GM23338 (cell line): Measurements from ENCODE around the gene ILKAP. TPM values are rescaled to one million over a fixed set of nuclear protein-coding genes. Genes with fewer than 3 reads are reported as not detected.

Source experiments
- ATAC-seq: fragments of 200-7000 bp; cut with Tn5 transposase; 3 replicates; pipeline ENCODE4 v1.9.1; 2020
- DNase-seq: peaks from one replicate; pipeline ENCODE4 v3.0.0-alpha.2; 2015; ENCODE audit warnings: low spot score
- H2AFZ ChIP-seq: fragments of 200-600 bp; sonication (generic); 2 replicates; pipeline ENCODE4 v1.8.0; 2016; ENCODE audit warnings: antibody characterized with exemption, mild to moderate bottlenecking, moderate library complexity
- H3F3A ChIP-seq: fragments of 200-600 bp; sonication (generic); replicated peaks from 2 replicates; pipeline ENCODE4 v1.8.0; 2017; ENCODE audit warnings: antibody characterized with exemption, mixed run types, low read depth
- H3K27ac ChIP-seq: fragments of 200-600 bp; sonication (generic); 2 replicates; pipeline ENCODE4 v1.6.1; 2016; ENCODE audit warnings: low read depth
- H3K27me3 ChIP-seq: fragments of 200-600 bp; sonication (generic); 2 replicates; pipeline ENCODE4 v1.8.0; 2016; ENCODE audit warnings: mild to moderate bottlenecking, mixed run types, moderate library complexity; ENCODE audit not compliant: insufficient read depth
- H3K36me3 ChIP-seq: fragments of 200-600 bp; sonication (generic); 2 replicates; pipeline ENCODE4 v1.8.0; 2016; ENCODE audit warnings: mild to moderate bottlenecking; ENCODE audit not compliant: insufficient read depth
- H3K4me1 ChIP-seq: fragments of 200-600 bp; sonication (generic); 2 replicates; pipeline ENCODE4 v1.8.0; 2016; ENCODE audit warnings: mild to moderate bottlenecking, moderate library complexity; ENCODE audit not compliant: insufficient read depth
- H3K4me2 ChIP-seq: fragments of 200-600 bp; sonication (generic); 2 replicates; pipeline ENCODE4 v1.7.1; 2017; ENCODE audit warnings: mixed run types
- H3K4me3 ChIP-seq: fragments of 200-600 bp; sonication (generic); 2 replicates; pipeline ENCODE4 v1.6.1; 2016; ENCODE audit warnings: mixed run types
- H3K79me2 ChIP-seq: fragments of 200-600 bp; sonication (generic); replicated peaks from 2 replicates; pipeline ENCODE4 v1.8.0; 2017; ENCODE audit warnings: mild to moderate bottlenecking; ENCODE audit not compliant: insufficient read depth
- H3K9me2 ChIP-seq: fragments of 200-600 bp; sonication (generic); 2 replicates; pipeline ENCODE4 v1.8.0; 2017; ENCODE audit not compliant: insufficient read depth
- H4K20me1 ChIP-seq: fragments of 200-600 bp; sonication (generic); replicated peaks from 2 replicates; pipeline ENCODE4 v1.8.0; 2017; ENCODE audit warnings: mild to moderate bottlenecking; ENCODE audit not compliant: insufficient read depth
- H3K27ac Mint-ChIP-seq: 2 replicates; pipeline ENCODE4 v1.8.0; 2020; ENCODE audit warnings: inconsistent platforms, mild to moderate bottlenecking, moderate library complexity, mixed read lengths
- H3K27me3 Mint-ChIP-seq: 3 replicates; pipeline ENCODE4 v1.8.0; 2022; ENCODE audit warnings: low read depth, mild to moderate bottlenecking, moderate library complexity, mixed read lengths, inconsistent platforms; ENCODE audit not compliant: insufficient read depth, poor library complexity
- H3K36me3 Mint-ChIP-seq: 3 replicates; pipeline ENCODE4 v1.8.0; 2021; ENCODE audit warnings: low read depth, mild to moderate bottlenecking, inconsistent platforms, moderate library complexity, mixed read lengths
- H3K4me1 Mint-ChIP-seq: 3 replicates; pipeline ENCODE4 v1.8.0; 2020; ENCODE audit warnings: mild to moderate bottlenecking, inconsistent platforms, mixed read lengths
- H3K4me3 Mint-ChIP-seq: 3 replicates; pipeline ENCODE4 v1.8.0; 2021; ENCODE audit warnings: moderate library complexity, mild to moderate bottlenecking, inconsistent platforms, mixed read lengths
- H3K9me3 Mint-ChIP-seq: 3 replicates; pipeline ENCODE4 v1.8.0; 2020; ENCODE audit warnings: moderate library complexity, mild to moderate bottlenecking, inconsistent platforms, mixed read lengths
- CREB1 ChIP-seq: fragments of 250-450 bp; sonication (Bioruptor Pico); IDR thresholded peaks from 2 replicates; pipeline ENCODE4 v1.5.0; 2020; ENCODE audit warnings: low read depth, mild to moderate bottlenecking, moderate library complexity
- ETS1 ChIP-seq: IDR thresholded peaks from 2 replicates; pipeline ENCODE4 v1.6.1; 2016; ENCODE audit warnings: antibody characterized with exemption
- EZH2 ChIP-seq: fragments of 200-600 bp; sonication (generic); IDR thresholded peaks from one replicate; pipeline ENCODE4 v1.8.0; 2017; ENCODE audit warnings: antibody characterized with exemption, mild to moderate bottlenecking, low read depth; ENCODE audit not compliant: unreplicated experiment
- EZH2phosphoT487 ChIP-seq: fragments of 200-600 bp; sonication (generic); IDR thresholded peaks from one replicate; pipeline ENCODE4 v1.8.1; 2018; ENCODE audit warnings: antibody characterized with exemption; ENCODE audit not compliant: unreplicated experiment
- JUNB ChIP-seq: IDR thresholded peaks from one replicate; pipeline ENCODE4 v1.6.1; 2016; ENCODE audit warnings: antibody characterized with exemption; ENCODE audit not compliant: unreplicated experiment
- NANOG ChIP-seq: IDR thresholded peaks from 2 replicates; pipeline ENCODE4 v1.6.1; 2016; ENCODE audit warnings: antibody characterized with exemption, borderline replicate concordance
- POLR2AphosphoS5 ChIP-seq: IDR thresholded peaks from 2 replicates; pipeline ENCODE4 v1.6.1; 2016; ENCODE audit warnings: antibody characterized with exemption, low read depth
- REST ChIP-seq: IDR thresholded peaks from one replicate; pipeline ENCODE4 v1.6.1; 2018; ENCODE audit warnings: antibody characterized with exemption; ENCODE audit not compliant: unreplicated experiment
- STAT1 ChIP-seq: IDR thresholded peaks from one replicate; pipeline ENCODE4 v1.6.1; 2016; ENCODE audit warnings: antibody characterized with exemption; ENCODE audit not compliant: unreplicated experiment
- ZNF114 ChIP-seq: fragments of 250-450 bp; sonication (Bioruptor Pico); IDR thresholded peaks from 2 replicates; pipeline ENCODE4 v1.5.0; 2020; ENCODE audit warnings: mild to moderate bottlenecking, moderate library complexity
- ZNF331 ChIP-seq: fragments of 250-450 bp; sonication (Bioruptor Pico); IDR thresholded peaks from 2 replicates; pipeline ENCODE4 v1.5.0; 2020; ENCODE audit warnings: low read depth, mild to moderate bottlenecking, moderate library complexity
- ZNF462 ChIP-seq: fragments of 250-450 bp; sonication (Bioruptor Pico); IDR thresholded peaks from 2 replicates; pipeline ENCODE4 v1.5.0; 2020; ENCODE audit warnings: mild to moderate bottlenecking, moderate library complexity
- polyA plus RNA-seq: library from polyadenylated mRNA; unstranded; fragments of >200 nt; fragmentation: Nextera tagmentation; extraction: Ambion mirVana; gene quantifications from 2 replicates; pipeline ENCODE4 v1.2.1, GENCODE V29; 2016
- total RNA-seq: library from RNA; depleted of rRNA; stranded (reverse); fragments of >200 nt; shearing (Covaris generic); gene quantifications from 2 replicates; pipeline ENCODE4 v1.2.3, GENCODE V29; 2014
- TF ChIP-seq, protein P1 (sequence below), 2 experiments: fragments of 200-600 bp in 1 of 2; sonication (generic) in 1 of 2; conservative IDR thresholded peaks; 2 replicates each; pipeline versions ENCODE4 v1.5.1 to v1.6.1; 2016 to 2017; ENCODE audit warnings: antibody characterized with exemption in 2 of 2, low read depth in 2 of 2, mild to moderate bottlenecking in 2 of 2, moderate library complexity in 1 of 2

The ILKAP gene
- total and polyA plus RNA-seq, 2 experiments from 2014 or later: 17.0 to 35.9 TPM

DNA sequence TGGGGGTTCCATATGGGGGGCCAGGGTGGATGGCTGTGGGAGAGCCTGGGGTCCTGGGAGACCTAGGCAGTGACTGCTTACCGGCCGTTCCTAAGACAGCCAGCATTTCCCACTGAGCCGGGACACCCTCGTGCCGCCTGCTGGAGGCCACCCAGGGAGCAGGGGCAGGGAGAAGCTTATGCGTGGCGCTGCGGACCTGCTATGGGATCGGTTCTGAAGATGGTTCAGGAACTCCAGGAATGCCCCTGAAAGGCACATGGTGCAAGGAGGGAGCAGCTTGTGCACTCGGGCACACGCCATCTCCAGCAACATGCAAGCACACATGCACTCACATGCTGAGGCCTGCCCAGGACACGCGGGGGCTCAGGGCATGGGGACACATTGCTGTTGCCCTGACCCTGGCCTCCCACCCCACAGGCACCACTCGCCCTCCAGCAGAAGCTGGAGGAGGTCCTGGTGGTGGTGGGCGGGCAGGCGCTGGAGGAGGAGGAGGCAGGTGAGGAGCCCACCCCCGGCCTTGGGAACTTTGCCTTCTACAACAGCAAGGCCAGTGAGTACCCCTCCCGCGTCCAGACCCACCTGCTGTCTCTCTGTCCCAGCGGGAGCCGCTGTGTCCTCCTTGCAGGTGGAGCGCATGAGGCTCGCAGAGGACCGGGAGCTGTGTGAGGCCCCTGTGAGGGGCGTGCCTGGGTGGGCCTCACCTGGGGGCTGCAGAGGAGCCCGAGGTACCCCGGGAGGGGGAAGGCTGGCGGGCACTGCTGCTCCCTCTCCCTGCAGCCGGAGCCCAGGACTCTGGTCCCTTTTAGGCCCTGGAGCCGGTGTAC is 60.9 kb downstream of the ILKAP start:
- DNase-seq: no peak
- Histone ChIP-seq H3K4me1 (no peaks in the 10 kb centered on the region), H3K4me3 (no peak overlapping the region), H3K36me3 (no peaks in the 10 kb centered on the region), H3K4me2 (no peak overlapping the region), H3K27ac (no peak overlapping the region), H2AFZ (no peak overlapping the region), H4K20me1 (no peaks in the 10 kb centered on the region), H3K9me2 (no peaks in the 10 kb centered on the region), H3K79me2 (no peaks in the 10 kb centered on the region), H3K27me3 (no peaks in the 10 kb centered on the region), H3F3A (no peaks in the 10 kb centered on the region)
- no peak for ATAC-seq
- H3K4me1 Mint-ChIP-seq: no peaks in the 10 kb centered on the region; the same call in 2 of the 3 replicates
- TF ChIP-seq REST (no peak), ZNF331 (CRISPR knock-in tag) (no peak), STAT1 (no peak), ZNF462 (no peak), ZNF114 (no peak), NANOG (no peak), EZH2phosphoT487 (no peak), CREB1 (CRISPR knock-in tag) (no peak), EZH2 (no peak), POLR2AphosphoS5 (no peak), ETS1 (no peak), JUNB (no peak)
- TF ChIP-seq, protein P1, sequence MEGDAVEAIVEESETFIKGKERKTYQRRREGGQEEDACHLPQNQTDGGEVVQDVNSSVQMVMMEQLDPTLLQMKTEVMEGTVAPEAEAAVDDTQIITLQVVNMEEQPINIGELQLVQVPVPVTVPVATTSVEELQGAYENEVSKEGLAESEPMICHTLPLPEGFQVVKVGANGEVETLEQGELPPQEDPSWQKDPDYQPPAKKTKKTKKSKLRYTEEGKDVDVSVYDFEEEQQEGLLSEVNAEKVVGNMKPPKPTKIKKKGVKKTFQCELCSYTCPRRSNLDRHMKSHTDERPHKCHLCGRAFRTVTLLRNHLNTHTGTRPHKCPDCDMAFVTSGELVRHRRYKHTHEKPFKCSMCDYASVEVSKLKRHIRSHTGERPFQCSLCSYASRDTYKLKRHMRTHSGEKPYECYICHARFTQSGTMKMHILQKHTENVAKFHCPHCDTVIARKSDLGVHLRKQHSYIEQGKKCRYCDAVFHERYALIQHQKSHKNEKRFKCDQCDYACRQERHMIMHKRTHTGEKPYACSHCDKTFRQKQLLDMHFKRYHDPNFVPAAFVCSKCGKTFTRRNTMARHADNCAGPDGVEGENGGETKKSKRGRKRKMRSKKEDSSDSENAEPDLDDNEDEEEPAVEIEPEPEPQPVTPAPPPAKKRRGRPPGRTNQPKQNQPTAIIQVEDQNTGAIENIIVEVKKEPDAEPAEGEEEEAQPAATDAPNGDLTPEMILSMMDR (conservative IDR thresholded peaks at IDR 0.05; ENCODE audit: low read depth in 2 of 2): no peak
- no peak overlapping the region for H3K27ac Mint-ChIP-seq
- no peak overlapping the region for H3K4me3 Mint-ChIP-seq
- H3K27me3 Mint-ChIP-seq: peaks cover 5% of the 10 kb centered on the region
- no peaks in the 10 kb centered on the region for H3K36me3 Mint-ChIP-seq
- H3K9me3 Mint-ChIP-seq: no peaks in the 10 kb centered on the region
